ENCODE measurements around the gene PPP4R4.

The PPP4R4 gene

DNA sequence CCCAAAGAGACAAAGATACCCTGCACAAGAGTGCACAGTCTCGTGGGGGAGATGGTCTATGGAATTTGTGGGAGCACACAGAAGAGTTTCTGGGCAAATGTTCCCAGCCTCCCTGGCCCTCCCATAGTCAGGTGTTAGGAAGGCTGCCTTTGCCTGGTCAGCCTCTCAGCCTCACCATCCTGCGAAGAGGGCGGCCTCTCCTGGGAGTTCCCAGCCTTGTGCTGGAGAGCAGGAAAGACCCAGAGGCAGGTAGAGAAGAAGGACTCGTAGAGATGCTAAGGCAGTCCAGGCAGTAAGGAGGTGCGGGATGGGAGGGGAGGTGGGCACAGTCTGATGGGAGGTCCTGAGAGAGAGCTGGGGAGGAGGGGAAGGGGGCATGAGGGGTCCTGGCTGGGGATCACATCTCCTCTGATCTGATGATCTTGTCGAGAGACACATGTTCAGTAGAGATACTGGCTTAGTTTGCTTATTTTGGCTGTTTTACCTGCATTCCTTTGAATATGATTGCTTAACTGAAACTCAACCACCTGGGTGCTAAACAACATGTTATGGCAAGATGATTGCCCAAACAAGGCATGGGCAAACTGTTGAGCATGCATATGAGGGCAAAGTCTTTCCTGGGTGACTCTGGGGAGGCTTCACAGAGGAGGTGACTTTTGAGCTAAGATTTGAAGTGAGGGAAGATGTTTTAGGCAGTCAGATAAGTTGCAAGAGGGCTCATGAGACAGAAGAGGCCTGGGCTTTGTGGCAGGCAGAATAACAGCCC, 138.5 kb downstream of the PPP4R4 start:
- DNase-seq = no peak

DNA sequence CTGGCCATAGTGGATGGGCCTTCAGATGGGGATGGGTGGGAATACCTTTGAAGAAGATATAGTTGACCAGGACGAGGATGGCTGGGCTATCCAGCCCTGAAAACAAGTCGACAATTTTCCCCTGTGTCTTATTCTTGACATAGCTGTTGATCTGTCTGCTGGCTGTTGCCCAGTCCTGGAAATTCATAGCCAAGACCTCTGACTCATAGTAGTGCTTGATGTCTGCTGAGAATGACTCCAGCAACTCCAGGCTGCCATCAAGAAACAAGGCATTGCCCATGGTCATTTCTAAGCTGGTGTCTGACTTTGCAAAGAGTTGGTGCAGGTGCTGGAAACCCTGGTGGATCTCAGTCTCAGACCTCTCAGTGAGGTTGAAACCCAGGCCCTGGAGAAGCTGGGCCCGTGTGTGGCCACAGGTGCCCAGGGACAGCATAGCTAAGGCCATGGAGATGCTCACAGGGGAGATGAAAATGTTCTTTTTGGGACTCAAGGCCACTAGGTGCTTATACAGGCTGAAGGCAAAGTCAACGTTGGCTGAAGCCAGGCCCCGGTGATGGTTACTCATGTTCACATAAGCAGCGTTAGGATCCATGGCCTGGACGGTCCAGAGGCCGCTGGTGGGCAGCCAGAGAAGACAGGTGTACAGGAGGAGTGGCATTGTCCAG, 140.0 kb downstream of the PPP4R4 start:
- DNase-seq = no peak

DNA sequence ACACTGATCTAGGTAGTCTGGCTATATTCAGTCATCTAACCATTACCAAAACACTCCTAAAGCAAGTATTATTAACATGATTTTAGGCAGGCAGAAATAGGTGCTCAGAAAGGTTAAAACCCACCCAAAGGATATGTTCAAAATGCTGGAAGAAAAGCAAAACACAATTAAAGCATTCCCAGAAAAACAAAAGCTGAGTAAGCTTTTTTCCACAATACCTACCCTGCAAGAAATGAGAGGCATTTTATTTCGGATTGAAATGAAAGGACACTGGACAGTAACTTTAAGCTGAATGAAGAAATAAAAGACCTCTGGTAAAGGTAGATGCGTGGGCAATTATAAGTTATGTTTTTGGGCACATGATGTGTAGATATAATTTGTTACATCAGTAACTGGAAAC, 140.8 kb downstream of the PPP4R4 start:
- DNase-seq = no peak

DNA sequence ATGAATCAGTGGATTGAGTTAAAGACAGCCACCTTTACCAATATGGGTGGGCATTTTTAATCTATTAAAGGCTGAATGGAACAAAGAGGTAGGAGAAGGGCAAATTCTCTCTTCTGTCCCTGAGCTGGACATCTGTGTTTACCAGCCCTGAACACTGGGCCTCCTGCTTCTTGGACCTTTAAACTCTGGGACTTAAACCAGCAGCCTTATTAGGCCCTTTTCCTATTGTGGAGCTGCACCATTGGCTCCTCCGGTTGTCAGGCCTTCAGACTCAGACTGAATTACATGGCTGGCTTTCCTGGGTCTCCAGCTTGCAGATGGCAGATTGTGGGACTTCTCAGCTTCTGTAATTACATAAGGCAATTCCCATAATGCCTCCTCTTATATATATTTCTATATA, 142.6 kb downstream of the PPP4R4 start:
- DNase-seq = no peak

DNA sequence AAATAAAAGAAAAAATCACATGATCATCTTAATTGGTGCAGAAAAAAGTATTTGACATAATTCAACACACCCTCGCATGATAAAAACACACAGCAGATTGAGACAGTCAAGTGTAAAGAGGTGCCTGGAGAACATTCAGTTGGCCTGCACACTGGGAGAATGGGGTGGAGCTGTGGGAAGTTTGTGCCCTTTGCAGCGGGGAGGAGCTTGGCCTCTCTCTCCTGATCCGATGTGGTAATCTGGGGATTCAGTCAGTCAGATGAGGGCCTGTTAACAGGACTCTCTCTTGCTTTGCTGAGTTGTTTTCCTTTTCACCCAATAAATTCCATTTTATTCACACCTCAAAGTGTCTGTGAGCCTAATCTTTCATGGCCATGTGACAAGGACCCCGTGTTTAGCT, 143.1 kb downstream of the PPP4R4 start:
- no peak for DNase-seq

- no peak for DNase-seq
Observed at GRCh38 chr14:94320243-94320642, 146.1 kb downstream of the PPP4R4 start.

- DNase-seq = no peak
Observed at GRCh38 chr14:94321421-94322271, 147.5 kb downstream of the PPP4R4 start.

DNA sequence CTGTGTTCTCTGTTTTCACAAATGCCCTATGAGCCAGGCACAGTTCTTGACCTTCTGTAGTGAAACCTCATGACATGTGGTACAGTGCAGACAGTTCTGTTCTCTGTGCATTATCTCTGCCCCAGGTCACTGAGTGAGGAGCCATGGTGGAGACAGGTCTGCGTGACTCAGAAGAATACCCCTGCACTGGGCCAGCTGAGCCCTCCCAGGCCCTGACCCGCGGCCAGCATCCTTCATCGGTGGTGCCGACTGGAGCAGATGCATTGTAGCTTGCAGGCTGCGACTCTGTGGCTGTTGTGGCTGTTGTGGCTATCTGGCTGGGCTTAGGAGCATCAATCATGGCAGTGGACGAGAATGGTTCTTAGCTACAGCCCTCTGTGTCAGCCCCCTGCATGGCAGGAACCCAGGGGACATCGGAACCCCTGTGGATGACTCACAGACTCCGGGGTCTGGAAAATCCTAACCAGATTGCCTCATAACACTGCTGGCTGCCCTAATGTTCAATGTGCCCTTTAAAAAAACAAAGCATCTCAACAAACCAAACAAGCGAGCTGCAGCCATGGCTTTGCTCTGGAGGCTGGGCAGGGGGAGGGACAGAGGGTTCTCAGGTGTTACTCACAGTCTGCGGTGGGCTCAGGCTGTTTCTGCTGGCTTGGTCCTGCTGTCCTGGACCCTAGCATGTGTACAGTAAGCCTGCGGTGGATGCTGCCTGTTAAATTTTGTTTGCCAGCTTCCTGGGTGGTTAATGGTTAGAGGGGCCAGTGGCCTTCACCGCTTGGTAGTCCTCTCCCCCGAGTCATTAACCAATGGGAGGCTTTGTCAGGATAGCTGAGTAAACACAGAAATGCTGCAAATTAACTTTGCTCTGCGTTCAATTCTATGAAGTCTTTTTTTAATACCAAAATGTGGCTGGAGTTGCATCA, 148.8 kb downstream of the PPP4R4 start, which contains the start of gene SERPINA6:
Gene SERPINA6 (minus strand): TSS at position 689 of the 923 bp plus-strand sequence. CDS start 8,688 bp downstream, outside the sequence.
- DNase-seq = no peak

GRCh38 chr14:94328196-94328595, 154.1 kb downstream of the PPP4R4 start:
- no peak for DNase-seq
